GM19372 (cell line): ENCODE results near the gene CDK14.

Source experiments
- ATAC-seq: cut with Tn5 transposase; IDR thresholded peaks from one replicate; pipeline ENCODE4 v1.9.1; 2021; ENCODE audit warnings: mild to moderate bottlenecking, low read depth, moderate library complexity; ENCODE audit not compliant: unreplicated experiment

Gene CDK14

DNA sequence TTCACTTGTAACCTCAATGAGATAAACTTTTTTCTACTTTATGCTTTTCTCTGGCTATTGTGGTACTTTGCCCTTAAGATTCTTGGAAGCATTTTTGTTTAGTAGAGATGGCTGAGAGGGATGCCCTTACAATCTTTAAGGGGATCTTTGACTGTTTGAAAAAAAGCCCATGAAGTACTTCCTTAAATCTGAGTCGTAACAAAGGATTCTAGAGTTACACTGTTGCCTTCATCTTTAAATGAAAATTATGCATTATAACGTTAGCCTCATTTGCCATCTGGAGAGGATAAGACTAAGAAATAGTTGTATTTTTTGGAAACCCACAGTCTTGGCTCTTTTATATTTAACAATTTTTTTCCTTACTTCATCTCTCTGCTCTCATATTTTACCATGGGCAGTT, 630.3 kb downstream of the CDK14 start:
- no peak for ATAC-seq

DNA sequence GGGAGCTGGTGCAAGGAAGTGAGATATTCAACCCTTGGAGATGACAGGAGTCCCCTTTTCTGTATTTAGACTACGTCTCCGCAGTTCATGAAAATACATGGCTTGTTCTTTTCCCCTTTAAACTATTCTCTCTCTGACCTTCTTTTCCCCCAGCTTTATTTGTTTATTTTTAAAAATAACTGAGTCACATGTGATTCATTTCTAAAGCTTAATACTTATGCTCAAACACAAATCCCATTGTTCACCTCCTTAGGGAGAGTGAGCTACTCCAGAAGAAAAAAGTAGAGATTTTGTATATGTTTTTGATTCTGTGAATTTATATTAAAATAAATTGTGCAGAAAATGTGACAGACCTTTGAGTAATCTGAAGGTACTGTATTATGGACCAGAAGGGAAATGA, 632.2 kb downstream of the CDK14 start:
- ATAC-seq: no peak

DNA sequence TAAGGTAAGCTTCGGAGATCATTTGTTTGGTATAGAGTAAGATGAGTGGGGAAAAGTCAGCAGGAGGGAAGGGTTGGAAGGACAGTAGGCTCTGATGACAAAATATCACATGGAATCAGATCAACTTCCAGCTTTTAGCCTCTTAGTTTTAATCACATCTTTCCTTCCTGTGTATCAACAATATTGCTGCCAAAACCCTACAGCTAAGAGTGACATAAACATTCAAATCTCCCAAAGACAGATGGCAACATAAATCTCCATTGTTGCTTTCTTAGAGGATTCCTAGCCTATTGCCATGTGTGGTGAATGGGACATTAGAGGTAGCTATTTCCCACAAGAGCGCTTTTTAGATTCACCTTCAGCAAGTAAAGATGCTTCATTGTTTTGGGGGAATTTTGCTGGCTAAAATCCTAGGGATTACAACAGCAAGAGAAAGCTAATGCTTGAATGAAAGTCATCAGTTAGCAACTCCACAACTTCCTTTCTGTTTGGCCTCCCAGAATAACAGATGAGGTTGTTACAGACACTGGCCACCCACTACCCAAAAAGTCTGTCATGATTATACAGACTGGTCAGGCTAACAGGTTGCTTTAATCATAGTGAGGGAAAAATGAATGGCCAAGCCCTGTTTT, 632.9 kb downstream of the CDK14 start:
- no peak for ATAC-seq

GRCh38 chr7:91230100-91230499, 634.0 kb downstream of the CDK14 start:
- ATAC-seq: no peak

DNA sequence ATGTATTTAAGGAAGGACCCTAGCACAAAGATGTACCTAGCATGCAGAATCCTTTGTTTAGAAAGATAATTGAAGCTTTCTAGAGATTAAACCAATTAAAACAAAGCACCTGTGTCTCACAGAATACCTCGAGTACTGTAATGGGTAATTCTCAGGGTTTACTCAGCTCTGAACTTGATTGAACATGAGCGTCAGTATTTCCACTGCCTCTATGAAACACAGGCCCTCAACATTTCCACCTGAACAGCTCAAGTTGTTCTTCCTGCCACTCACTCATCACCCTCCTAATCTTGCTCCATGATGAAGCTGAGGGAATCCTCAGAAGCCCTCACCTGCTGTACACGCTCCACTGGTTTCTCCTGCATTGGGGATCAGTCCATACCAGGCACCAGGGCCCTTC, 634.4 kb downstream of the CDK14 start:
- ATAC-seq: no peak

- no peak for ATAC-seq
Observed at GRCh38 chr7:91233212-91233611, 637.1 kb downstream of the CDK14 start.

DNA sequence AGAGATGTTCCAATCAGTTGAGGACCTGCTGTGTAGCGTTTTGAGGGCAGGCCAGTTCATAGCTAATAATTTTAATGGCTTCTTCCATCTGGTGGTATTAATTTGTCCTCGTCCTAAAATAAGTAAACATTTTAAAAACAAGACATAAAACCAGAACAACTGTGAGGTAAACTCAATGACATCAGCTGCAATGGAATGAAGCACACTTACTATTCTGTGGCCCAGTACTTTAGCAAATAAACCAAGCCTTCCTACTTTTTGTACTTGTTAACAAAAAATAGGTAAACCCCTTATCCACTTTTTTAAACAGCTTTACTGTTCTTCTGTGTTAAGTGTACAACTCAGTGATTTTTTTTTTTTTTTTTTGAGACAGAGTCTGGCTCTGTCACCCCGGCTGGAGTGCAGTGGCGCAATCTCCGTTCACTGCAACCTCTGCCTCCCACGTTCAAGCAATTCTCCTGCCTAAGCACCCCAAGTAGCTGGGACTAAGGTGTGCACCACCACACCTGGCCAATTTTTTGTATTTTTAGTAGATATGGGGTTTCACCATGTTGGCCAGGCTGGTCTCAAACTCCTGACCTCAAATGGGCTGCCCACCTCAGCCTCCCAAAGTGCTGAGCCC, 639.2 kb downstream of the CDK14 start:
- ATAC-seq: no peak

DNA sequence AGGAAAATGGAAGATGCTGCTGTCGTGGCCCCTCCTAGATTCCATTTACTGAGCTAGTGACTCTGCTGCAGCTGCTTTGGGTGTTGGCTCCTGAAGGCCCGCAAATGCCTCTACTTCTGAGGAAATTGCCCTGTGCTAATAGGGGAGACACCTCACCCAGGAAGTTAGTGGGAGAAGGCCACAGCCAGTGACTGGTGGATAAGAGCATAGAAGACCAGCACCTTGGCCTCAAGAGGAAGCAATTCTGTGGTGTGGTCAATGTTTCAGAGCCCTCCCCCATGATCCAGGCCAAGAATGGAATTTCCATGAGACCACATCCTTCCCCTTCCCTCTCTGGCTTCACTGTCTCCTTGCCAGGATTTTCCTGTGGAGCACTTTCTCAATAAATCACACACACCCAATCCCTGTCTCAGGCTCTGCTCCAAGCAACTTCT, 643.1 kb downstream of the CDK14 start:
- ATAC-seq: no peak

- no peak for ATAC-seq
Observed at GRCh38 chr7:91239772-91240171, 643.7 kb downstream of the CDK14 start.

DNA sequence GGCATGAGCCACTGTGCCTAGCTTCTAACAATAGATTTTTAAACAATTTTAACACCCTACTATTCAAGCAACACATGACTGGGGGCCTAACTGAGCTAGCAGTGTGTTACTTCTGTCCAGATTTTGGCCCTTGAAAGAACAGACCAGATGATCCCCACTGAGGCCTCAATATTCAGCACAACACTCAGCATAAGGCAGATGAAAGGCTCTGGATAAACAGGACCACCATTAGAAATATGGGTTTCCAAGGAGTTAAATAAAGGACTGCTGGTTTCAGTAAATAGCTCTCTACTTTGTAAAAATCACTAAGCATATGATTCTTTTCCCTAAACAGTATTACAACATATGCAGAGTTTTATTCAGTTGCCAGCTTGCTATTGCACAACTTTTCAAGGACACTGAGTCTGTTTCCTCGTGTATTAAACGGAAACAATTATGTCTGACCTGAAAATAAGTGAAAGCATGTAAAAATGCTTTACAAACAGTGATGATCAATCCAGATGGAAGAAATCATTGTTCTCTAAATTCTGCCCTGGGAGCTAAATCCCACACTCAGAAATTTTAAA, 644.3 kb downstream of the CDK14 start:
- no peak for ATAC-seq

DNA sequence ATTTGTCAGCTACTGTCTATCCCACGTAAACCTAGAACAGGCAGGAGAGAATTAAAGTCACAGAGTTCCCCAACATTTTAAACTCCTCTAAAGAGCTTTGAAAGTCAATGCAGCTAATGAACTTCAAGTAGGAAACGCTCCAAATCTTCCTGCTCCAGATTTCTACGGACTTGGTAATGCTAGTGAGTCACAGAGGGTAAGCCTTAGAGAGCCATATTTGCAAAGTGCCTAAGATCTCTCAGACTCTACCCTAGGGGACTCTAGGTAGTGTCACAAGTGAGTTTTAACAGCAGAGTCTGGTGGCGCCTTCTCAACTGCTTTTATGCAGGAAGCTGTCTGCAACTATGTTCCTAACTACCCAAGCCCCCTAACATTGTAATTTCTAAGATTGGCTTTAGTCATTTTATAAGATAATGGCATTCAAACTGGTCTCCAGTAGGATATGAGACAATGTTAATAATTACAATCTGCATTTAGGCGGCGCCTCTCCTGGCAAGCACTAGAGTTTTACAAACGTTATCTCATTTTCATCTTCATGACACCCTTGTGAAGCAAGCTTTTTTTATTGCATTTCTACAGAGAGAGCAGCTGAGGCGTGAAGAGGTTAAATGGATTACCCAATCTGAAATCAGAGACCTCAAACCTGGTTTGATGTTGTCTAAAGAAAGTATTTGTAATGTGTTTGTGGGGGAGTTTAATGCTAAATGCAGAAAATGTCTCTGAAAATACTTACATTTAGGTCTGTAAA, 646.1 kb downstream of the CDK14 start:
- ATAC-seq: no peak

DNA sequence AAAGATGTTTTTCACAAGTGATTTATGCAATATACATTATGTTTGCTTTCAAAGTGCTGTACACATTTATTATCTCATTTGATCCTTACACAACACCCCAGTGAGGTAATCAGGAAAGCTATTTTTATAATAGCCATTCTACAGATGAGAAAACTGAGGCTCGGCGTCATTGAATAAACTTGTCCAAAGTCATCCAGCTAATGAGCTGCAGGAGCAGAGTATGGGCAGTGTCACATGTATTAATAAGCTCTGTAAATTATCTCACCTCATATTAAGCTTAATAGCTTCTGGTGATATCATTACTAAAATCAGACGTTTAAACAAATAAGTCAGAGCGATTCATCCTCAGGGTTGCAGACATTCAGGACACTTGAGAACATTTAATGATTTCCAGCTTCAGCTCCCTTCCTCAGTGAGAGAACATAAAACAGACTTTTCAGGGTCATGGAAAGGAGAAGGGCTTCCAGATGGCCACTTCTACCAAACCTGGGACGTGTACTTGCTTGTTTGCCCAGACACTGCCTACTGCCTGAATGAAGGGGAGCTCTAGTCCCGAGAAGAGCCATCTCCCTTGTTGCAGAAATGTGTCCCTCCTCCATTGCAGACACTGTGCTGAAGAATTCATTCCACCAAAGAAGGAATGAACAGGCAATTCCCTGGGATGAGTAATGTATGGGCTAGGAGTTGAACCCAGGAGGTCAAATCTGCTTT, 647.6 kb downstream of the CDK14 start:
- no peak for ATAC-seq

- no peak for ATAC-seq
Observed at GRCh38 chr7:91247500-91247899, 651.4 kb downstream of the CDK14 start.

DNA sequence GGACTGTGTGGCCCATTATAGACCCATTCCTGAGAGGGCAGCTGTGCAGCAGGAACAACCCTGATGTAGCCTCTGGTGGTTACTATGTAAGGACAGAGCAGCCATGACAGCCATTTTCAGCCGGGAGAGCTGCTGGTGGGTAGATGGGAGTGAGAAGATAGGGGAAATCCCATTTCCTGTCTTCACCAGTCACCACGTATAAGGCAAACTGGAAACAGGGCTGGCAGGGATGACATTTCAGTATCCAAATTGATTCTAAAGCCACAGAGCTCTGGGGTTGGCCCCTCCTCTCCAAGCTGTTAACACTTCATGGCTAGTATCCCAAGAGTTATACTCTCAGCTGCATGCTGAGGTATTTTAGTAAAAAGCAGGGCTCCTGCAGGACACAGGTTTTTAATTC, 652.9 kb downstream of the CDK14 start:
- ATAC-seq: no peak

- no peak for ATAC-seq
Observed at GRCh38 chr7:91249506-91250233, 653.5 kb downstream of the CDK14 start.

GRCh38 chr7:91250706-91251105, 654.6 kb downstream of the CDK14 start:
- ATAC-seq: no peak

DNA sequence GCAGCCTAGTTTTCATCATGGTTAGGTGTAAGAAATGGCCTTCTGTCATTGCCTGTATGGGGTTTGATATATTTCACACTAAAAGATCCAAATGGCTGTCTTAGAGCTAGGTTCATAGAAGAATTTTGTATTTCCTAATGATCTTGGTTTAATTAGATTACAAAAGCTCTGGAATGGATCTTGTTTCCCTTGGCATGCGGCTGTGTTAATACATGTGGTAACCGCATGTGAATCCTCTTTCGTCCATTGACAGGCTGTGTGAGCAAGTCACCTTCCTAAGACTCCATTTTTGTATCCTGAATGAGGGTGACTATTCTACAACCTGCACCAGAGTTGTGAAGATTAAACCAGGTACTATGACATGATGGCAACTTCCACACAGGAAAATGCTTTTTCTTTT, 655.8 kb downstream of the CDK14 start:
- ATAC-seq: no peak
